Measurements from ENCODE around the gene SETBP1.

DNA sequence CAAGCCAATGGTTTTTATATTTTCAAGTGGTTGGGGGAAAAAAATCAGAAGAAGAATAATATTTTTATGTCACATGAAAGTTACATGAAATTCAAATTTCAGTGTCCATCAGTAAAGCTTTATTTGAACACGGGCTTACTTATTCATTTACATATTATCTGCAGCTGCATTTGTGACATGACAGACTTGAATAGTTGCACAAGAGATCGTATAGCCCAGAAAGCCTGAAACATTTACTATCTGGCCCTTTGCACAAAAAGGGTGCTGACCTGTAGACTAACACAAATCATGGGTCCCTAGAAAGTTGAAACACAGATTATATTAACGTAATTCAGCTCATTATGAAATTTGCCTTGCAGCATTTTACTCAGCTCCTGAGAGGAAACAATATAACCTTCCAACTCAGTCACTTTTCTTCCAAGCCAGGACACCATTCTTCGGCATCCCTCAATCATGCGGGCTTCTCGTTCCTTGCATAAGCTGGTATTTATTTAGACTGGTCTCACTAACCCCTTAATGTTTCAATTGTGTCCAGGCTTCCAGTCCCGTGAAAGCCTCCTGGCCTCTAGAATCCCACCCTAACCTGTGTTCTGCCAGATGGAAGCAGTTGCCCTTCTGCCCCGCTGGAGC lies 402.7 kb downstream of the SETBP1 start:
- TF ChIP-seq, protein P1, sequence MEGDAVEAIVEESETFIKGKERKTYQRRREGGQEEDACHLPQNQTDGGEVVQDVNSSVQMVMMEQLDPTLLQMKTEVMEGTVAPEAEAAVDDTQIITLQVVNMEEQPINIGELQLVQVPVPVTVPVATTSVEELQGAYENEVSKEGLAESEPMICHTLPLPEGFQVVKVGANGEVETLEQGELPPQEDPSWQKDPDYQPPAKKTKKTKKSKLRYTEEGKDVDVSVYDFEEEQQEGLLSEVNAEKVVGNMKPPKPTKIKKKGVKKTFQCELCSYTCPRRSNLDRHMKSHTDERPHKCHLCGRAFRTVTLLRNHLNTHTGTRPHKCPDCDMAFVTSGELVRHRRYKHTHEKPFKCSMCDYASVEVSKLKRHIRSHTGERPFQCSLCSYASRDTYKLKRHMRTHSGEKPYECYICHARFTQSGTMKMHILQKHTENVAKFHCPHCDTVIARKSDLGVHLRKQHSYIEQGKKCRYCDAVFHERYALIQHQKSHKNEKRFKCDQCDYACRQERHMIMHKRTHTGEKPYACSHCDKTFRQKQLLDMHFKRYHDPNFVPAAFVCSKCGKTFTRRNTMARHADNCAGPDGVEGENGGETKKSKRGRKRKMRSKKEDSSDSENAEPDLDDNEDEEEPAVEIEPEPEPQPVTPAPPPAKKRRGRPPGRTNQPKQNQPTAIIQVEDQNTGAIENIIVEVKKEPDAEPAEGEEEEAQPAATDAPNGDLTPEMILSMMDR (IDR thresholded peaks at IDR 0.05; ENCODE audit: low read depth, low read length) = no peak
- no peak for TF ChIP-seq POLR2A (IDR thresholded peaks at IDR 0.05; ENCODE audit: extremely low read depth, insufficient read length)
- TF ChIP-seq MYC (IDR thresholded peaks at IDR 0.05; ENCODE audit: low read depth, low read length) = no peak
- TF ChIP-seq, protein P2, sequence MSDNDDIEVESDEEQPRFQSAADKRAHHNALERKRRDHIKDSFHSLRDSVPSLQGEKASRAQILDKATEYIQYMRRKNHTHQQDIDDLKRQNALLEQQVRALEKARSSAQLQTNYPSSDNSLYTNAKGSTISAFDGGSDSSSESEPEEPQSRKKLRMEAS (IDR thresholded peaks at IDR 0.05; ENCODE audit: low read depth, low read length) = no peak

Data from NB4 (cell line).